OCI-LY3 (cell line): ENCODE measurements around the gene RGS19.

ENCODE experiments used
- H2AFZ ChIP-seq: fragments of 200-600, 300-600 bp; shearing (Covaris generic); 2 replicates; pipeline ENCODE4 v1.6.0; 2014; ENCODE audit warnings: antibody characterized with exemption, low read depth, low read length
- H3K27ac ChIP-seq: fragments of 200-600, 300-600 bp; sonication (generic); 2 replicates; pipeline ENCODE4 v1.5.1; 2014; ENCODE audit warnings: mild to moderate bottlenecking, low read length, moderate library complexity, mixed read lengths
- H3K27me3 ChIP-seq: fragments of 200-600, 300-600 bp; sonication (generic); 2 replicates; pipeline ENCODE4 v1.6.1; 2014; ENCODE audit warnings: low read depth, low read length, mixed read lengths
- H3K36me3 ChIP-seq: fragments of 200-600, 300-600 bp; sonication (generic); replicated peaks from 2 replicates; pipeline ENCODE3; 2014; ENCODE audit warnings: low read depth, low read length, mixed read lengths
- H3K4me1 ChIP-seq: fragments of 300-600, 200-600 bp; sonication (generic); 2 replicates; pipeline ENCODE4 v1.6.1; 2014; ENCODE audit warnings: low read length, mixed read lengths
- H3K4me2 ChIP-seq: fragments of 200-600, 300-600 bp; sonication (generic); 2 replicates; pipeline ENCODE4 v1.6.1; 2014; ENCODE audit warnings: low read length, mixed read lengths
- H3K4me3 ChIP-seq: fragments of 300-600, 200-600 bp; sonication (generic); 2 replicates; pipeline ENCODE4 v1.5.1; 2014; ENCODE audit warnings: antibody characterized with exemption, mild to moderate bottlenecking, low read length, moderate library complexity
- H3K79me2 ChIP-seq: fragments of 300-600, 200-600 bp; shearing (Covaris generic); 2 replicates; pipeline ENCODE4 v1.6.1; 2014; ENCODE audit warnings: mild to moderate bottlenecking, low read length, mixed read lengths
- H3K9ac ChIP-seq: fragments of 300-600, 200-600 bp; shearing (Covaris generic); 2 replicates; pipeline ENCODE4 v1.6.0; 2014; ENCODE audit warnings: mild to moderate bottlenecking, low read length, moderate library complexity
- H3K9me3 ChIP-seq: fragments of 200-600, 300-600 bp; shearing (Covaris generic); 2 replicates; pipeline ENCODE4 v1.6.1; 2014; ENCODE audit warnings: low read length, mixed read lengths; ENCODE audit not compliant: insufficient read depth
- H4K20me1 ChIP-seq: fragments of 200-600, 300-600 bp; sonication (generic); 2 replicates; pipeline ENCODE4 v1.6.1; 2016; ENCODE audit warnings: low read length, mixed read lengths; ENCODE audit not compliant: insufficient read depth
- EZH2phosphoT487 ChIP-seq: fragments of 200-600 bp; shearing (Covaris generic); IDR thresholded peaks from 2 replicates; pipeline ENCODE4 v1.6.1; 2018; ENCODE audit warnings: antibody characterized with exemption, mixed run types, low read depth
- TF ChIP-seq, protein P1 (sequence below): fragments of 200-600, 300-600 bp; sonication (generic); IDR thresholded peaks from 2 replicates; pipeline ENCODE4 v1.5.1; 2014; ENCODE audit warnings: antibody characterized with exemption, low read length, low read depth

The RGS19 gene

DNA sequence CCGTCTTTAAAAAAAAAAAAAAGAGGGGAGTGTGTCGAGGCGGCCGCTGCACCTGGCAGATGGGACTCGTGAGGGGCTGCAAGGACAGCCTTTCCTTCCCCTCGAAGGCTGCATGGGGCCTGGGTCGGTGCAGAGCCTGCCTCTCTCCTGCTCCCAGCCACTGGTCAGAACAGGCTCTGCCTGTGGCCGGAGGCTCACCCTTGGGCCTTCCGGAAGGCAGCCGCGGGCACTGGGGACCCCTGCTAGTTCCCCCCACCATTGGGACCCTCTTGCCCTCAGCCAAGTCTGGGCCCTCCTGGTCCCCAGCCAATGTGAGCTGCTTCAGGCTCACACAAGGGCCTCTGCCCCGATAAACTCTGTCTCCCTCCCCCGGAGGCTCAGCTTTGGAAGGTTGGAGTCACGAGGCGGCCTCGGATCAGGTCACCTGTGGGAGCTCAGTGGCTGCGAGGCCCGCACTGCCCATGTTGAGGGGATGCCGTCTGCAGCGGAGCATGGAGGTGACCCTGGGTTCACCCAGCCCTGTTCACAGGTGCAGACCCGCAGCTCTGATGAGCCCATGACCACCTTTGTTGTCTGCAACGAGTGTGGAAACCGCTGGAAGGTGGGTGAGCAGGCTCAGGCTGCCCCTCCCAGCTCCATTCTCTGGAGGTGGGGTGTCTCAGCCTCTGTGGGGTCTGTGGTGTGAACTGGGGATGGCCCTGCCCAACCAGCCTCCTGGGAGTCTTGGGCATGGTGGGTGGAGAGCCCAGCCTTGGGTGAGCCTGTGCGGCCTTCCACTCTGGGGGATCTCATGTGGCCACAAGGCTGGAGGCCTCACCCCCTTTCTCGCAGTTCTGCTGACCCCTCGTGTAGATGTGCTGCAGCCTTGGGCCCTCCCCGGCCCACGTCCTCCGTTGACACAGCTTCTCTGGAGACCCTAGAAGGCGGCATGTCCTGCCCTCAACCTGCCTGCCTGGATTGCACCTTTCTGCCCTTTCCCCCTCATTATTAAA is 7.7 kb downstream of the RGS19 start:
- H3K79me2 ChIP-seq: peaks cover 7% of the 10 kb centered on the region; the same call in 1 of the 2 replicates
- TF ChIP-seq, protein P1, sequence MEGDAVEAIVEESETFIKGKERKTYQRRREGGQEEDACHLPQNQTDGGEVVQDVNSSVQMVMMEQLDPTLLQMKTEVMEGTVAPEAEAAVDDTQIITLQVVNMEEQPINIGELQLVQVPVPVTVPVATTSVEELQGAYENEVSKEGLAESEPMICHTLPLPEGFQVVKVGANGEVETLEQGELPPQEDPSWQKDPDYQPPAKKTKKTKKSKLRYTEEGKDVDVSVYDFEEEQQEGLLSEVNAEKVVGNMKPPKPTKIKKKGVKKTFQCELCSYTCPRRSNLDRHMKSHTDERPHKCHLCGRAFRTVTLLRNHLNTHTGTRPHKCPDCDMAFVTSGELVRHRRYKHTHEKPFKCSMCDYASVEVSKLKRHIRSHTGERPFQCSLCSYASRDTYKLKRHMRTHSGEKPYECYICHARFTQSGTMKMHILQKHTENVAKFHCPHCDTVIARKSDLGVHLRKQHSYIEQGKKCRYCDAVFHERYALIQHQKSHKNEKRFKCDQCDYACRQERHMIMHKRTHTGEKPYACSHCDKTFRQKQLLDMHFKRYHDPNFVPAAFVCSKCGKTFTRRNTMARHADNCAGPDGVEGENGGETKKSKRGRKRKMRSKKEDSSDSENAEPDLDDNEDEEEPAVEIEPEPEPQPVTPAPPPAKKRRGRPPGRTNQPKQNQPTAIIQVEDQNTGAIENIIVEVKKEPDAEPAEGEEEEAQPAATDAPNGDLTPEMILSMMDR: no peak
- TF ChIP-seq EZH2phosphoT487: no peak
- H3K9ac ChIP-seq: no peak overlapping the region
- H3K9me3 ChIP-seq: no peaks in the 10 kb centered on the region
- H3K36me3 ChIP-seq: peaks cover 19% of the 10 kb centered on the region
- no peaks in the 10 kb centered on the region; the same call in 1 of the 2 replicates for H3K27me3 ChIP-seq
- no peak overlapping the region for H3K27ac ChIP-seq
- no peaks in the 10 kb centered on the region for H4K20me1 ChIP-seq
- peaks cover 6% of the 10 kb centered on the region for H3K4me1 ChIP-seq
- H3K4me2 ChIP-seq: no peak overlapping the region
- H2AFZ ChIP-seq: no peak overlapping the region
- H3K4me3 ChIP-seq: no peak overlapping the region

DNA sequence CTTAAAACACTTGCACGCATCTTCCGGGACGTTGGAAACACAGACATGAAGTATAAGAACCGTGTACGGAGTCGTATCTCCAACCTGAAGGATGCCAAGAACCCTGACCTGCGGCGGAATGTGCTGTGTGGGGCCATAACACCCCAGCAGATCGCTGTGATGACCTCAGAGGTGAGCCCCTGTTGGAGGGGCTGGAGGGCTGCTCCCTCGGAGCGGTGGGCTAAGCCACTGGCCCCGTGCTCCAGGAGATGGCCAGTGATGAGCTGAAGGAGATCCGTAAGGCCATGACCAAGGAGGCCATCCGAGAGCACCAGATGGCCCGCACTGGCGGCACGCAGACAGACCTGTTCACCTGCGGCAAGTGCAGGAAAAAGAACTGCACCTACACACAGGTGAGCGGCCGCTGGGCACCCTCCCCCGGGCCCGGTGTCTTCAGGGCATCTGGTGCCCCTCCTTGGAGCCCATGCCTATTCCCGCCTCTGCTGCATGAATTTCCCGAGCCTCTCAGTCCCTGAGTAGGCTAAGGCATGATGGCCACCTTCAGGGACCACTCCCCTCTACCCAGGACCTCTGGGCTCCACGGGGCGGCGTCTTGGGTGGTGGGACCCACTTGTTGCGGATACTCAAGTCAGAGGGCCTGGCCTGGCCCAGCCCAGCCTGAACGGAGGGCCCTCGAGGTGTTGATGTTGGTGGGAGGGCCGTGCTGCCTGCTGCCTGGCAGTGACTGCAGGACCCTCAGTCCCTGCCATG is 8.9 kb downstream of the RGS19 start:
- Histone ChIP-seq H3K9ac (no peak overlapping the region), H3K27ac (no peak overlapping the region), H3K36me3 (peaks cover 14% of the 10 kb centered on the region), H3K4me1 (peaks cover 6% of the 10 kb centered on the region; the same call in 1 of the 2 replicates), H3K4me2 (no peak overlapping the region), H3K27me3 (peaks cover 4% of the 10 kb centered on the region; the same call in 1 of the 2 replicates), H4K20me1 (no peaks in the 10 kb centered on the region), H2AFZ (no peak overlapping the region), H3K79me2 (no peaks in the 10 kb centered on the region), H3K4me3 (no peak overlapping the region), H3K9me3 (no peaks in the 10 kb centered on the region)
- no peak for TF ChIP-seq EZH2phosphoT487

GRCh38 chr20:64069614-64070243 is 9.6 kb downstream of the RGS19 start:
- Histone ChIP-seq H3K4me2 (no peak overlapping the region), H3K4me1 (peaks cover 6% of the 10 kb centered on the region; the same call in 1 of the 2 replicates), H2AFZ (no peak overlapping the region), H3K9me3 (no peaks in the 10 kb centered on the region), H3K4me3 (no peak overlapping the region), H4K20me1 (no peaks in the 10 kb centered on the region), H3K36me3 (peaks cover 10% of the 10 kb centered on the region), H3K27me3 (peaks cover 4% of the 10 kb centered on the region; the same call in 1 of the 2 replicates), H3K79me2 (no peaks in the 10 kb centered on the region), H3K27ac (no peak overlapping the region), H3K9ac (no peak overlapping the region)
- TF ChIP-seq, protein P1: peak; percentile 75
- TF ChIP-seq EZH2phosphoT487: no peak

DNA sequence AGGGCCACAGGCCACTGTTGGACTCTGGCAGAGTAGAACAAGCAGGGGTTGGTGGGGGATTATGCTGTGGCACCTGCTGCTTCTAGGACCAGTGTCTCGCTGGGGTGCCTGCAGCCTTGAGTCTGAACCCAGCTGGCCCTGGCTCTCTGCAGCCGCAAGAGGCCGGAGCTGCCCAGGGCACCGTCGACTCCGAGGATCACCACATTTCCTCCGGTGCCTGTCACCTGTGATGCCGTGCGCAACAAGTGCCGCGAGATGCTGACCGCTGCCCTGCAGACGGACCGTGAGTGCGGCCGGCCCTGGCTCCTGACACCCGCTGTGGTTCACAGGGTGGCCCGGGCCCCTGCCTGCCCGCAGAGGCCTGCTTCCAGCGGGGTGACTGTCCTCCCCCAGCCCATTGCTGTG is 10.1 kb downstream of the RGS19 start:
- Histone ChIP-seq H3K4me1 (peaks cover 6% of the 10 kb centered on the region; the same call in 1 of the 2 replicates), H4K20me1 (no peaks in the 10 kb centered on the region), H3K27me3 (peaks cover 4% of the 10 kb centered on the region; the same call in 1 of the 2 replicates), H3K9me3 (no peaks in the 10 kb centered on the region), H3K4me2 (no peak overlapping the region), H3K79me2 (no peaks in the 10 kb centered on the region), H3K4me3 (no peak overlapping the region), H3K9ac (no peak overlapping the region), H3K27ac (no peak overlapping the region), H3K36me3 (peaks cover 10% of the 10 kb centered on the region), H2AFZ (no peak overlapping the region)
- TF ChIP-seq, protein P1: no peak
- TF ChIP-seq EZH2phosphoT487: no peak
